Fibroblast of skin of abdomen (primary cell): ENCODE measurements around the gene RPL28.
"Not testable (repeated sequence)": the region's sequence is repeated elsewhere in the genome, so short reads cannot be mapped to it uniquely, and the experiment has no call there.

Experiments used
- DNase-seq: peaks from one replicate; pipeline ENCODE4 v3.0.0-alpha.2; 2013

The RPL28 gene

DNA sequence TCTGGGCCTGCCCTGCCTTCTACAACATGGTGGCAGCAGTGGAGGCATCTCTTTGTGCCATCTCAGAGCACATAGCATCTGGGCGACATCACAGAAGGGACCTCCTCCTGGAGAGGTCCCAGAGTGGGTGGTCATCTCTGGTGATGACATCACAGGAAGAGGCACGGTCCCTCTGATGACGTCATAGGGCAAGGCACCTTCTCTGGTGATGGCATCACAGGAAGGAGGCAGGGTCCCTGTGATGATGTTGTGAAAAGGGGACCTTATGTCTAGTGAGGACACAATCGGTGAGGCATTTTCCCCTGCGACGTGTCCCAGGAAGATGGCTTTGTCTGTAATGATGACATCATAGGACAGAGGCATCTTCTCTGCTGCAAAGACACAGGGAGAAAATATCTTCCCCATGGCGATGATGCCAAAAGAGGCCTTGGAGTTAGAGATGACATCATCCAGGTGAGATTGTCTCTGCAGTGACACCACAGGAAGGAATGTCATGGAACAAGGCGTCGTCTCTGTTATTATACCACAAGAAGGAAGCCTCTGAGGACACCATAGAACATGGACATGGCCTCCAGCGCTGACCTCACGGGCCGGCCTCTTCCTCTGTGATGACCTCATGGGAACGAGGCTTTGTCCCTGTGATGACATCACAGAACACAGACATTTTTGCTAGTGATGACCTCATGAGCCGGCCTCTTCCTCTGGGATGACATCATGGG is 46.7 kb downstream of the RPL28 start:
- no peak for DNase-seq

- DNase-seq = no peak
These were observed 47.6 kb downstream of the RPL28 start for GRCh38 chr19:55433292-55433691.

DNA sequence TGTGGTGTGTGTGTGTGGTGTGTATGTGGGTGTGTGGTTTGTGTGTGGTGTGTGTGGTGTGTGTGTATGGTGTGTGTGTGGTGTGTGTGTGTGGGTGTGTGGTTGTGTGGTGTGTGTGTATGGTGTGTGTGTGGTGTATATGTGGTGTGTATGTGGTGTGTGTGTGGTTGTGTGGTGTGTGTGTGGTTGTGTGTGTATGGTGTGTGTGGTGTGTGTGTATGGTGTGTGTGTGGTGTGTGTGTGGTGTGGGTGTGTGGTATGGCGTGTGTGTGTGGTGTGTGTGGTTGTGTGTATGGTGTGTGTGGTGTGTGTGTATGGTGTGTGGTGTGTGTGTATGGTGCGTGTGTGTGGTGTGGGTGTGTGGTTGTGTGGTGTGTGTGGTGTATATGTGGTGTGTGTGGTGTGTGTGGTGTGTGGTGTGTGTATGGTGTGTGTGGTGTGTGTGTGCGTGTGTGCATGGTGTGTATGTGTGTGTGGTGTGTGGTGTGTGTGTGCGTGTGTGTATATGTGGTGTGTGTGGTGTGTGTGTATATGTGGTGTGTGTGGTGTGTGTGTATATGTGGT is 48.7 kb downstream of the RPL28 start:
- DNase-seq = no peak

- DNase-seq = no peak
These were observed 49.3 kb downstream of the RPL28 start for GRCh38 chr19:55435020-55435419.

GRCh38 chr19:55436847-55437246 is 51.1 kb downstream of the RPL28 start:
- DNase-seq = no peak

DNA sequence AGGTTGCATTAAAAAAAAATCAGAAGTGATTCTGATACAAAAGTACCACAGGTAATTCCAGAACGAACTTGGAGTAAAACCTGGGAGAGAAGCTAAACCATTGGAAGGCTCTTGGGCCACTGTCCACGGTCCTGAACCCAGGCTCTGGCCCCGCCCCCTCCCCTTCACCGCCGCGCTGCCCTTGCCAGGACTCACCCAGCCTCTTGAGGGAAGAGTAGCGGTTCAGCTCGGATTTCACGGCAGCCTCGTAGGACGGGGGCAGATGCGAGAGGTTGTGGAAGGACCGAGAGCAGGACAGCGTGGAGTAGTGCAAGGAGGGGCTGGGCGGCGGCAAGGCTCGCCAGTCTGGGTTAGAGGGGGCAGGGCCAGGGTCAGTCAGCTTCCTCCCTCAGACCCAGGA is 51.7 kb downstream of the RPL28 start:
- DNase-seq = peak; percentile 48

- DNase-seq = no peak
These were observed 53.3 kb downstream of the RPL28 start for GRCh38 chr19:55439052-55439451.

DNA sequence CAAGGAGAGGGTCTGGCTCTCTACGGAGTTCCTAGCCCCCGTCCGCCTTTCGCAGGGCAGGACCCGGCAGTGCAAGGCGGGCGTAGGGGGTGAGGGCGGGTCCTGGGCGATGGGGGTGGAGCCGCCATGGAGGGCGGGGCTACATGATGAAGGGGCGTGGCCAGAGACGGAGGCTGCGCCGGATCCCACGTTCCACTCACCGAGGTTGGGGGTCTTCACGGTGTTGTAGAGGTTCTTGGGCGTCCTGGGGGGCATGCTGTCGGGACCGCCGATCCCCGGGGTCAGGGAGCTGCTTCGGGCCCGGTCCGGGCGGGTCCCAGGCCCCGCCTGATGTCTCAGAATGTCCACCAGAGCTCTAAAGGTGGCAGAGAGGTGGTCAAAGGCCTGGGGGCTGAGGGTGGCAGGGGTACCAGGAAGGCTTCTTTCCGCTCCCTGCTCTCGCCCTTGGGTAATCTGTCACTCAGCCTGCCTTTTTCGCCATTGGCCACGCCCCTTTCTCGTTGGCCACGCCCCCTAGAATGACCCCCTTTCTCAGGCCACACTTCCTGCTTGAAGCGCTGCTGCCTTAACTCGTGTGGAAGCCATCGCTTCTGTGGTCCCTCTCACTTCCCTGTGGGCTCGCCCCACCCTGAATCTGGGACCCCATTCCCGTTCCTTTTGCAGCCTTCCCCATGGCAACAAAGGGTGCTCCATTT is 54.8 kb downstream of the RPL28 start:
- no peak for DNase-seq

DNA sequence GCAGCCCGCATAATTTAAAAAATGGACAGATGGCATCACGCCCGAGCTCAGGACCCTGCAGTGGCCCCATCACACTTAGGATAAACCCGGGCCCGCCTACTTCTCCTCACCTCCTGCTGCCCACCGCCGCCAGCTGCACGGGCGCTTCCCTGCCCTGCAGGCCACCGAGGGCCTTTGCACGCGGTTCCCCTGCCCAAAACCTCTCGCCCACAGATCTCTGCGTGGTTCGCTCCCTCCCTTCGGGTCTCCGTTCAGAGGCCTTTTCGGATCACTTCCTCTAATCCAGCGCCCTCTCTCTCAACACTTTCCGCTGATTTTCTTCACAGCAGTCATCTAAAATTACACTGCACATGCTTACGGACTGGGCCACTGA is 55.6 kb downstream of the RPL28 start:
- DNase-seq = no peak

DNA sequence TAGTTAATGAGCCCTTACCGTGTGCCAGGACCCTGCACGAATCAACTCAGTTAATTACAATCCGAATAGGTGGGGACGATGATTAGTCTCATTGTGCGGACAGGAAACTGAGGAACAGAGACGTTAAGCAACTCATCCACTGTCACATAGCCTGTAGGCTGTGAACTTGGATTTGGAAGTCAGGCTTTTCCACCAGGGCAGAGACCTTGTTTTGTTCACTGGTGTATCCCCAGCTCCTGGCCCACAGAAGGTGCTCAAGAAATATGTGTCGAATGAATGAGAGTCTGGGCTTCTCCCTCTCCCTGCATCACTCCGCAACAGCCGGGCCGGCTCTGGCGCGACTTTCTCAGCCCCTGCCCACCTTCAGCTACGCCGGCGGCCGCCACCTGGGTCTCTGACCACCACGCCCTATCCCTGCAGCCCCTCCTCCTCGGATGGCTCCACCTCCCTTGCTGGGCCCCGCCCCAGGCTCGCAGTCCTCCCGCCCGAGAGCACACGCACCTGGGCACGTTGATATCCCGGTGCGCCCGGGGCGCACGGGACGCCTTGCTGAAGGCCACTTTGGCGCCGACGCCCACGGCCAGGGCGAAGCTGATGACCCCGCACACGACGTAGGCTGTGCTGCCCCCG is 56.1 kb downstream of the RPL28 start:
- no peak for DNase-seq

GRCh38 chr19:55442372-55442961 is 56.7 kb downstream of the RPL28 start:
- DNase-seq = no peak

DNA sequence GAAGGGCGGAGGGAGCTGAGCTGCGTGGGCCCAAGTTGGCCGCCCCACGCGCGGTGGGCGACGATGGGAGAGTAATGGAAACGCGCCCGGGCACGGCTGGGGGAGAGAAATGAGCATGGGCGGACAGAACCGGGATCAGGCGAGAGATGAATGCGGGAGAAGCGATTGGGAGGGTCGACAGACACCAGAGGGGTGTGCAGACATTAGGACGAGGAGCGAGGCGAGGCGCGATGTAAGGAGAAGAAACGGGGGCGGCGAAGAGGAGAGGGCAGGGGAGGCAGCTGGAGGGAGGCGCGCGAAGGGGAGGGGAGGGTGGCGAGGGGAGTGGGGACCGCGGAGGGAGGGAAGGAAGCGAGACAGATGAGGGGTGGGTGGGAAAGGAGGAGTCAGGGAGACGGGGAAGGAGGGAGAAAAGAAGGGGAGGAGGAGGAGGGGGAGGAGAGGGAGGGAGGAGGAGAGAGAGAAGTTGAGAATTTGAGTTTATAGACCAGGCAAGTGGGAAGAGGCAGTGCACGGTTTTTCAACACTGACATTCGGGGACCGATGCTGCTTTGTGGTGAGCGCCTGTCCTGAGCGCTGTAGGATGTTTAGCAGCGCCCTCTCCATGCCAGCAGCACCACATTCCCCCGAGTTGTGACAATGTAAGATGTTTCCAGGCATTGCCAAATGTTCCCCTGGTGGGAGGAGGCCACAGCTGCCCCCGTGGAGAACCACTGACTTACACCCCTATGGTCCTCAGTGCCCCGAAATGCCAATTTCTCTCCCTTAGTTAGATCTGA is 57.5 kb downstream of the RPL28 start, which contains the start of gene SHISA7:
Gene SHISA7, minus strand, starts transcription at position 256 of the 779 bp plus-strand sequence. CDS start 437 bp downstream, outside the sequence.
- DNase-seq = no peak

- DNase-seq = no peak
These were observed 58.2 kb downstream of the RPL28 start for GRCh38 chr19:55443824-55444480.

- DNase-seq = no peak
These were observed 58.9 kb downstream of the RPL28 start for GRCh38 chr19:55444646-55445045.

DNA sequence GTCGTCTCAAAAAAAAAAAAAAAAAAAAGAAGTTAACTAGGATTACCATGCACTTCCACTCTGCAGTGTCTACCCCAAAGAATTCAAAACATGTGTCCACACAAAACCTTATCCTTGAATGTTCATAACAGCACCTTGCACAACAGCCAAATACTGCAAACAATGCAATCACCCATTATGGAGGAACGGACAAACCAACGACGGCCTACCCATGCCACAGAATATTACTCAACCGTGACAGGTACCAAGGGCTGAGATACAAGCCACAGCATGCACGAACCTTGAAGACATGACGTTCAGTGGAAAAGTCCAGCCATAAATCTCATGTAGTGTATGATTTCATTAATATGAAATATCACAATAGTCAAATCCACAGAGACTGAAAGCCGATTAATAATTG is 60.3 kb downstream of the RPL28 start:
- no peak for DNase-seq

GRCh38 chr19:55447421-55448174 is 61.9 kb downstream of the RPL28 start:
- DNase-seq = peak; percentile 28

DNA sequence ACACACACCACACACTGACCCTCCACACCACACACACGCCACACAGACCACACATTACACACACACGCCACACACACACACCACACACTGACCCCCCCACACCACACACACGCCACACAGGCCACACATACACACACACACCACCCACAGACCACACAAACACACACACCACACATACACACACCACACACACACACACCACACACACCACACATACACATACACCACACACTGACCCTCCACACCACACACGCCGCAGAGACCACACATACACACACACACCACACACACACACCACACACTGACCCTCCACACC is 62.4 kb downstream of the RPL28 start:
- not testable (repeated sequence) for DNase-seq

DNA sequence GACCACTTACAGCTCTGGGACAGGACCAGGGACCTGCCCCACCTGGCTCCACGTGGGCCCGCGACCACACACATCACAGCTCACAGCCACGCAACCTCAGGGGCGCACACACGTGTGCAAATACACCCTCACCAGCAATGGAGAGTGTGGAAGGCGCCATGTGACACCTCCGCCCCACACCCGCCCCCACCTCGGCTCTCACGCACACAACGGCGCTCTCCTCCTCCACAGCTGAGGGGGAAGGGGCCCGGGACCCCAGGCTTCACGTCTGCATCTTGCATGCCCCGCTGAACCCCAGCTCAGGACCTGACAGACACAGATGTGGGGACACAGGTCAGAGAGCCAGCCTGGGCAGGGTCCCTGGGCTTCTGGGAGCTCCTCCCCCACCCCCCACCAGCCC is 63.7 kb downstream of the RPL28 start:
- DNase-seq = no peak

- DNase-seq = no peak
These were observed 65.6 kb downstream of the RPL28 start for GRCh38 chr19:55451163-55451964.
